Loucy (cell line): ENCODE measurements around the gene FAIM2.

Experiments used
- H2AFZ ChIP-seq: fragments of 200-600 bp; sonication (generic); 2 replicates; pipeline ENCODE4 v1.6.0; 2016; ENCODE audit warnings: antibody characterized with exemption, mild to moderate bottlenecking, low read length, moderate library complexity
- H3F3A ChIP-seq: fragments of 200-600 bp; 2 replicates; pipeline ENCODE4 v1.6.0; 2016; ENCODE audit warnings: antibody characterized with exemption, low read depth, mild to moderate bottlenecking
- H3K27me3 ChIP-seq: fragments of 200-600 bp; sonication (generic); 2 replicates; pipeline ENCODE4 v1.6.1; 2014; ENCODE audit warnings: low read length, mild to moderate bottlenecking; ENCODE audit not compliant: insufficient read depth, poor library complexity, severe bottlenecking
- H3K36me3 ChIP-seq: fragments of 200-600 bp; sonication (generic); 2 replicates; pipeline ENCODE4 v1.6.1; 2016; ENCODE audit warnings: low read length; ENCODE audit not compliant: insufficient read depth
- H3K4me1 ChIP-seq: fragments of 200-600 bp; sonication (generic); 2 replicates; pipeline ENCODE4 v1.5.1; 2014; ENCODE audit warnings: low read length, mild to moderate bottlenecking; ENCODE audit not compliant: insufficient read depth, poor library complexity, severe bottlenecking
- H3K4me2 ChIP-seq: fragments of 200-600 bp; sonication (generic); 2 replicates; pipeline ENCODE4 v1.6.0; 2014; ENCODE audit warnings: antibody characterized with exemption, low read length, low read depth, mild to moderate bottlenecking; ENCODE audit not compliant: poor library complexity, severe bottlenecking
- H3K4me3 ChIP-seq: fragments of 200-600 bp; sonication (generic); 2 replicates; pipeline ENCODE4 v1.5.1; 2014; ENCODE audit warnings: low read length, mild to moderate bottlenecking, mixed read lengths; ENCODE audit not compliant: poor library complexity, severe bottlenecking
- H3K79me2 ChIP-seq: fragments of 200-600 bp; sonication (generic); 2 replicates; pipeline ENCODE4 v1.6.1; 2014; ENCODE audit warnings: low read length; ENCODE audit not compliant: insufficient read depth
- H3K9ac ChIP-seq: fragments of 200-600 bp; sonication (generic); 2 replicates; pipeline ENCODE4 v1.6.0; 2014; ENCODE audit warnings: mild to moderate bottlenecking, low read depth, low read length, moderate library complexity; ENCODE audit not compliant: poor library complexity, severe bottlenecking
- H3K9me2 ChIP-seq: fragments of 200-600 bp; sonication (generic); replicated peaks from 2 replicates; pipeline ENCODE4 v1.6.1; 2016; ENCODE audit warnings: low read depth, low read length, mixed read lengths
- H3K9me3 ChIP-seq: fragments of 200-600 bp; sonication (generic); 2 replicates; pipeline ENCODE4 v1.6.1; 2014; ENCODE audit warnings: mild to moderate bottlenecking, antibody characterized with exemption, low read length, low read depth; ENCODE audit not compliant: insufficient read depth
- H4K20me1 ChIP-seq: fragments of 200-600 bp; sonication (generic); 2 replicates; pipeline ENCODE4 v1.6.0; 2014; ENCODE audit warnings: antibody characterized with exemption, low read length, mild to moderate bottlenecking; ENCODE audit not compliant: insufficient read depth, poor library complexity, severe bottlenecking
- EZH2phosphoT487 ChIP-seq: fragments of 200-600 bp; IDR thresholded peaks from 2 replicates; pipeline ENCODE4 v1.6.1; 2018; ENCODE audit warnings: antibody characterized with exemption, mild to moderate bottlenecking, moderate library complexity, borderline replicate concordance
- TF ChIP-seq, protein P1 (sequence below): fragments of 200-600 bp; sonication (generic); conservative IDR thresholded peaks from 2 replicates; pipeline ENCODE4 v1.5.1; 2014; ENCODE audit warnings: mild to moderate bottlenecking, antibody characterized with exemption, low read length

Gene FAIM2

DNA sequence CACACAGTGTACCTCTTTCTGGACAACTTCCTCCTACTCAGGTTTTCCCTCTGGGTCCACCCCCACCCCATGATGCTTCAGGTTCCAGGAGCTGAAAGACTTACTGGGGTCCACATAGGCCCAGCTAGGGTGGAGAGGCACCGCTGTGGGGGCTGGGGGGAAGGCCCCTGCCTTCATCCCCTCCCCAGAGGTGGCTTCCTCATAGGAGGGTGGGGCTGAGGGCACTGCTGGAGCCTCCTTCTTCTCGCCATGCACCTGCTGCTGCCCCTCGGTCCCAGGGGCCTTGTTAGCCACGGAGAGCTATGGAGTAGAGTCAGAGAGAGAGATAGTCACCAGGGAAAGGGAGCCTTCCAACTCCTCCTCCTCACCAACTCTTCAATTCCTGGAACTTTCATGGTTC, 2.7 kb downstream of the FAIM2 start:
- Histone ChIP-seq H3K9me2 (no peaks in the 10 kb centered on the region), H3K4me2 (no peak overlapping the region), H3F3A (no peaks in the 10 kb centered on the region), H2AFZ (no peak overlapping the region; the same call in 1 of the 2 replicates), H3K27me3 (no peaks in the 10 kb centered on the region), H3K79me2 (no peaks in the 10 kb centered on the region), H4K20me1 (no peaks in the 10 kb centered on the region), H3K4me3 (no peak overlapping the region), H3K9me3 (no peaks in the 10 kb centered on the region), H3K4me1 (peaks cover 22% of the 10 kb centered on the region), H3K9ac (no peak overlapping the region), H3K36me3 (no peaks in the 10 kb centered on the region)
- TF ChIP-seq EZH2phosphoT487 = no peak
- TF ChIP-seq, protein P1, sequence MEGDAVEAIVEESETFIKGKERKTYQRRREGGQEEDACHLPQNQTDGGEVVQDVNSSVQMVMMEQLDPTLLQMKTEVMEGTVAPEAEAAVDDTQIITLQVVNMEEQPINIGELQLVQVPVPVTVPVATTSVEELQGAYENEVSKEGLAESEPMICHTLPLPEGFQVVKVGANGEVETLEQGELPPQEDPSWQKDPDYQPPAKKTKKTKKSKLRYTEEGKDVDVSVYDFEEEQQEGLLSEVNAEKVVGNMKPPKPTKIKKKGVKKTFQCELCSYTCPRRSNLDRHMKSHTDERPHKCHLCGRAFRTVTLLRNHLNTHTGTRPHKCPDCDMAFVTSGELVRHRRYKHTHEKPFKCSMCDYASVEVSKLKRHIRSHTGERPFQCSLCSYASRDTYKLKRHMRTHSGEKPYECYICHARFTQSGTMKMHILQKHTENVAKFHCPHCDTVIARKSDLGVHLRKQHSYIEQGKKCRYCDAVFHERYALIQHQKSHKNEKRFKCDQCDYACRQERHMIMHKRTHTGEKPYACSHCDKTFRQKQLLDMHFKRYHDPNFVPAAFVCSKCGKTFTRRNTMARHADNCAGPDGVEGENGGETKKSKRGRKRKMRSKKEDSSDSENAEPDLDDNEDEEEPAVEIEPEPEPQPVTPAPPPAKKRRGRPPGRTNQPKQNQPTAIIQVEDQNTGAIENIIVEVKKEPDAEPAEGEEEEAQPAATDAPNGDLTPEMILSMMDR = no peak

DNA sequence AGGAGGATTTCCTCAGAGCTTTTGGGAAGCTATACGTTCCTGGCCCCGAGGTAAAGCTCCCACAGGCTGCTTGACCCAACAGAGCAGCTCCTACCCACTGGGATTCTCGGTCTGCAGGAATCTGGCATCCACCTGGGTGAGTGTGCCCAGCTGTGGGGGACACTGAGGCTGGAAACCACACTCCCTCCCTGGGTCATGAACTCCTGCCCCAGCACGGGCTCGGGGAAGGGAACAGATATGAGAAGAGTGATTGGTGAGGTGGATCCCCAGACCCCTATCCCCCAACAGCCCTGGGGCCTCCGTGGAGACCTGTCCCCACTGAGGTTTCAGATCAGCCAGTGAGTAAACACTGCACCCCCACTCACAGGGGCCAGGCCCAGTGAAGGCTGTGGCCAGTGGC, 3.3 kb downstream of the FAIM2 start:
- Histone ChIP-seq H3K9me2 (no peaks in the 10 kb centered on the region), H3K9ac (no peak overlapping the region), H3F3A (no peaks in the 10 kb centered on the region), H2AFZ (no peak overlapping the region), H3K4me2 (no peak overlapping the region), H3K9me3 (no peaks in the 10 kb centered on the region), H3K79me2 (no peaks in the 10 kb centered on the region), H4K20me1 (no peaks in the 10 kb centered on the region), H3K27me3 (no peaks in the 10 kb centered on the region), H3K4me3 (no peak overlapping the region), H3K36me3 (no peaks in the 10 kb centered on the region), H3K4me1 (peaks cover 22% of the 10 kb centered on the region)
- TF ChIP-seq, protein P1 = no peak

DNA sequence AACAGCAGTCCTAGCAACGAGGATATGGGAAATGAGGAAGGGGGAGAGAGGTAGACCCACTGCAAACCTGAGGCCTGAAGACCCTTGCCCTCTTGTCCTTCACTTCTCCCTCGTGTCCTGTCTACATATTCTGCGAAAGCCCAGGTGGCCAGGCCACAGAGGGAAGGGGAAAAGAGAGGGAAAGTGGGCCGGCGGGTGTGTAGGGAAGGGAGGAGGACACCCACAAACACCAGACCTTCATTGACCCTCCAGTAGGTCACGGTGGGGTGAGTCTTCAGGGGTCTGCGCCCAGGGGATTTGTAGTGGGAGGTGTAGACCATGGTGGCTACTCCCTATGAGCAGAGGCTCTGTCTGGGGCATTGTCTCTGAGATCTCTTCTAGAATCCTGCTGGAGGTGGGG, 3.8 kb downstream of the FAIM2 start:
- H3K4me3 ChIP-seq = no peak overlapping the region
- no peak overlapping the region for H3K9ac ChIP-seq
- H3K9me3 ChIP-seq = no peaks in the 10 kb centered on the region
- H2AFZ ChIP-seq = no peak overlapping the region
- no peaks in the 10 kb centered on the region for H3K9me2 ChIP-seq
- H3K36me3 ChIP-seq = no peaks in the 10 kb centered on the region
- H3K4me2 ChIP-seq = no peak overlapping the region
- TF ChIP-seq, protein P1 = no peak
- no peak for TF ChIP-seq EZH2phosphoT487
- H4K20me1 ChIP-seq = no peaks in the 10 kb centered on the region
- H3K79me2 ChIP-seq = no peaks in the 10 kb centered on the region
- H3F3A ChIP-seq = no peaks in the 10 kb centered on the region
- H3K27me3 ChIP-seq = no peaks in the 10 kb centered on the region
- peaks cover 22% of the 10 kb centered on the region for H3K4me1 ChIP-seq
